K562 (cell line): Measurements from ENCODE around the gene KRAS. TPM values are rescaled to one million over a fixed set of nuclear protein-coding genes. Genes with fewer than 3 reads are reported as not detected.

Experiments
- ARNT ChIP-seq, 2 experiments: fragments of 450-650 bp; IDR thresholded peaks; 2 replicates each; pipeline ENCODE4 v1.6.1; 2016; ENCODE audit warnings: mild to moderate bottlenecking in 1 of 2
- ELK1 ChIP-seq: sonication (generic); formaldehyde crosslinking; IDR thresholded peaks from 2 replicates; pipeline ENCODE4 v1.8.1; 2022; ENCODE audit warnings: missing genetic modification reagents
- HDAC8 ChIP-seq: fragments of 450-650 bp; IDR thresholded peaks from 2 replicates; pipeline ENCODE4 v1.6.1; 2016; ENCODE audit warnings: mild to moderate bottlenecking, missing genetic modification characterization, moderate library complexity, missing compliant biosample characterization
- LARP7 ChIP-seq: fragments of 450-650 bp; IDR thresholded peaks from 2 replicates; pipeline ENCODE4 v1.6.1; 2016
- MAX ChIP-seq: sonication (generic); formaldehyde crosslinking; IDR thresholded peaks from 2 replicates; pipeline ENCODE4 v1.9.0; 2022; ENCODE audit warnings: mild to moderate bottlenecking, missing genetic modification reagents
- PATZ1 ChIP-seq: fragments of 250-450 bp; sonication (Bioruptor Pico); IDR thresholded peaks from 2 replicates; pipeline ENCODE4 v1.5.0; 2020; ENCODE audit warnings: mild to moderate bottlenecking, borderline replicate concordance
- PCBP1 ChIP-seq: fragments of 200-400 bp; formaldehyde crosslinking; IDR thresholded peaks from 2 replicates; pipeline ENCODE4 v1.6.1; 2018; ENCODE audit warnings: mild to moderate bottlenecking, low read depth, low read length; ENCODE audit not compliant: poor library complexity, severe bottlenecking
- PHB ChIP-seq: fragments of 250-450 bp; sonication (Bioruptor Pico); IDR thresholded peaks from 2 replicates; pipeline ENCODE4 v1.5.0; 2021
- POU5F1 ChIP-seq: fragments of 150-350 bp; IDR thresholded peaks from 2 replicates; pipeline ENCODE4 v1.6.1; 2014; ENCODE audit warnings: borderline replicate concordance, low read length, low read depth, mild to moderate bottlenecking; ENCODE audit not compliant: partially characterized antibody
- RBM17 ChIP-seq: fragments of 200-400 bp; formaldehyde crosslinking; IDR thresholded peaks from 2 replicates; pipeline ENCODE4 v1.6.1; 2017; ENCODE audit warnings: low read depth, mild to moderate bottlenecking, low read length, borderline replicate concordance
- SLC30A9 ChIP-seq: fragments of 250-450 bp; sonication (Bioruptor Pico); IDR thresholded peaks from 2 replicates; pipeline ENCODE4 v1.8.0; 2022; ENCODE audit warnings: mild to moderate bottlenecking, moderate library complexity
- SMAD1 ChIP-seq: fragments of 150-350 bp; IDR thresholded peaks from 2 replicates; pipeline ENCODE4 v1.6.1; 2014; ENCODE audit warnings: low read length, low read depth; ENCODE audit not compliant: partially characterized antibody
- SMARCB1 ChIP-seq: IDR thresholded peaks from 2 replicates; pipeline ENCODE4 v1.6.1; 2011; ENCODE audit warnings: improper control_type of control experiment, low read depth; ENCODE audit not compliant: insufficient read length
- STAT5B ChIP-seq: fragments of 250-450 bp; sonication (Bioruptor Pico); IDR thresholded peaks from 2 replicates; pipeline ENCODE4 v1.8.0; 2021; ENCODE audit warnings: mild to moderate bottlenecking, inconsistent platforms
- TCF7L2 ChIP-seq: fragments of 150-350 bp; IDR thresholded peaks from 2 replicates; pipeline ENCODE4 v1.6.1; 2016; ENCODE audit warnings: low read depth, mild to moderate bottlenecking, low read length, moderate library complexity
- VEZF1 ChIP-seq: fragments of 200-800 bp; sonication (Bioruptor generic); IDR thresholded peaks from 2 replicates; pipeline ENCODE4 v1.6.1; 2017; ENCODE audit warnings: missing genetic modification characterization, missing compliant biosample characterization
- ZC3H4 ChIP-seq: sonication (generic); formaldehyde crosslinking; IDR thresholded peaks from 2 replicates; pipeline ENCODE4 v1.9.0; 2021; ENCODE audit warnings: missing genetic modification reagents, borderline replicate concordance
- ZNF507 ChIP-seq: conservative IDR thresholded peaks from 2 replicates; pipeline ENCODE4 v1.6.1; 2017; ENCODE audit warnings: missing genetic modification characterization, missing compliant biosample characterization
- ZNF583 ChIP-seq: fragments of 250-450 bp; sonication (Bioruptor Pico); IDR thresholded peaks from 2 replicates; pipeline ENCODE4 v1.4.0; 2020
- ZNF644 ChIP-seq: fragments of 200-800 bp; sonication (Bioruptor generic); IDR thresholded peaks from 2 replicates; pipeline ENCODE4 v1.6.1; 2016; ENCODE audit warnings: low read depth, missing genetic modification characterization, missing compliant biosample characterization
- polyA plus RNA-seq, 8 experiments: library from polyadenylated mRNA; depleted of rRNA in 4 of 8; stranded (reverse) in 5 of 8; unstranded in 3 of 8; fragments of >200 nt; fragmentation: Nextera tagmentation in 2 of 8; fragmentation: Illumina TruSeq in 1 of 8; extraction: Ambion mirVana in 2 of 8; extraction: Trizol in 1 of 8; gene quantifications; 2 replicates each; pipeline versions ENCODE4 v1.2.1 to v1.2.3, GENCODE V29; 2011 to 2014; ENCODE audit warnings: inconsistent platforms in 1 of 8, missing spikeins in 1 of 8
- total RNA-seq, 7 experiments: library from RNA; depleted of rRNA in 6 of 7; stranded (reverse); fragments of >200 nt in 6 of 7; fragmentation: Illumina TruSeq in 2 of 7; extraction: Trizol in 2 of 7; gene quantifications; 2 replicates each; pipeline versions ENCODE4 v1.2.1 to v1.2.3, GENCODE V29; 2011 to 2021; ENCODE audit warnings: low replicate concordance in 1 of 7
- TF ChIP-seq, protein P1 (sequence below): sonication (generic); formaldehyde crosslinking; IDR thresholded peaks from 2 replicates; pipeline ENCODE4 v1.8.1; 2023; ENCODE audit warnings: mild to moderate bottlenecking, missing genetic modification reagents, moderate library complexity
- TF ChIP-seq, protein P2 (sequence below): fragments of 250-450 bp; sonication (Bioruptor Pico); IDR thresholded peaks from 2 replicates; pipeline ENCODE4 v1.6.1; 2021; ENCODE audit warnings: mild to moderate bottlenecking

The KRAS gene
- total and polyA plus RNA-seq, 9 of the 15 experiments (the other 6 are each of a cell fraction or from before 2014, with no cell fraction given): 7.2 to 21.2 (median 12.7) TPM

- TF ChIP-seq, protein P1, sequence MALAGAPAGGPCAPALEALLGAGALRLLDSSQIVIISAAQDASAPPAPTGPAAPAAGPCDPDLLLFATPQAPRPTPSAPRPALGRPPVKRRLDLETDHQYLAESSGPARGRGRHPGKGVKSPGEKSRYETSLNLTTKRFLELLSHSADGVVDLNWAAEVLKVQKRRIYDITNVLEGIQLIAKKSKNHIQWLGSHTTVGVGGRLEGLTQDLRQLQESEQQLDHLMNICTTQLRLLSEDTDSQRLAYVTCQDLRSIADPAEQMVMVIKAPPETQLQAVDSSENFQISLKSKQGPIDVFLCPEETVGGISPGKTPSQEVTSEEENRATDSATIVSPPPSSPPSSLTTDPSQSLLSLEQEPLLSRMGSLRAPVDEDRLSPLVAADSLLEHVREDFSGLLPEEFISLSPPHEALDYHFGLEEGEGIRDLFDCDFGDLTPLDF: no peak
- TF ChIP-seq PCBP1 (no peak), ZNF507 (tag) (no peak), ZC3H4 (CRISPR knock-in tag) (no peak), MAX (CRISPR knock-in tag) (no peak), ELK1 (no peak), LARP7 (no peak), VEZF1 (CRISPR knock-in tag) (no peak), SMAD1 (peak; percentile 1), PHB (CRISPR knock-in tag) (no peak), SMARCB1 (peak; percentile 85), ARNT (IDR thresholded peaks at IDR 0.05) (0 out of 4 replicates have a peak, but pooled peaks of 1 of the 2 experiments have one; percentile 62), HDAC8 (peak; percentile 59; the same call in 1 of the 2 replicates), RBM17 (no peak), POU5F1 (no peak), PATZ1 (CRISPR knock-in tag) (no peak), ZNF583 (CRISPR knock-in tag) (no peak), STAT5B (CRISPR knock-in tag) (no peak), TCF7L2 (no peak), ZNF644 (no peak), SLC30A9 (no peak)
- TF ChIP-seq, protein P2, sequence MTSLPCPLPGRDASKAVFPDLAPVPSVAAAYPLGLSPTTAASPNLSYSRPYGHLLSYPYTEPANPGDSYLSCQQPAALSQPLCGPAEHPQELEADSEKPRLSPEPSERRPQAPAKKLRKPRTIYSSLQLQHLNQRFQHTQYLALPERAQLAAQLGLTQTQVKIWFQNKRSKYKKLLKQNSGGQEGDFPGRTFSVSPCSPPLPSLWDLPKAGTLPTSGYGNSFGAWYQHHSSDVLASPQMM (CRISPR knock-in tag): no peak
Observed at GRCh38 chr12:25276199-25276937, 25.6 kb upstream of the KRAS start (continued).
